Muscle layer of colon (tissue), 2 donors: ENCODE data around the gene DOCK11.
A peak's percentile ranks its signal among the peaks of the same experiment; 100 is the strongest.
"Not testable (repeated sequence)": the region's sequence is repeated elsewhere in the genome, so short reads cannot be mapped to it uniquely, and the experiment has no call there.

Experiments used
- H3K27ac ChIP-seq: one replicate; pipeline ENCODE4 v1.7.0; 2013; ENCODE audit warnings: low read depth, mild to moderate bottlenecking, low read length, moderate library complexity
- H3K27me3 ChIP-seq, 2 donors: one replicate each; pipeline ENCODE4 v1.7.0; 2013; ENCODE audit warnings: low read length in 2 of 2, mild to moderate bottlenecking in 2 of 2; ENCODE audit not compliant: insufficient read depth in 2 of 2, control insufficient read depth in 1 of 2
- H3K36me3 ChIP-seq: one replicate; pipeline ENCODE4 v1.7.0; 2013; ENCODE audit warnings: mild to moderate bottlenecking, low read length; ENCODE audit not compliant: insufficient read depth
- H3K4me1 ChIP-seq: one replicate; pipeline ENCODE4 v1.7.0; 2013; ENCODE audit warnings: mild to moderate bottlenecking, low read length; ENCODE audit not compliant: insufficient read depth
- H3K4me3 ChIP-seq, 2 donors: one replicate each; pipeline ENCODE4 v1.7.0; 2013; ENCODE audit warnings: low read length in 2 of 2, low read depth in 1 of 2, mild to moderate bottlenecking in 1 of 2, moderate library complexity in 1 of 2
- H3K9ac ChIP-seq: one replicate; pipeline ENCODE4 v1.7.0; 2013; ENCODE audit warnings: low read length
- H3K9me3 ChIP-seq: one replicate; pipeline ENCODE4 v1.7.0; 2013; ENCODE audit warnings: mild to moderate bottlenecking, low read length
- donor health status: abdominal sarcoma.
- donor health status: Adenocarcinoma of cecum.

The DOCK11 gene

DNA sequence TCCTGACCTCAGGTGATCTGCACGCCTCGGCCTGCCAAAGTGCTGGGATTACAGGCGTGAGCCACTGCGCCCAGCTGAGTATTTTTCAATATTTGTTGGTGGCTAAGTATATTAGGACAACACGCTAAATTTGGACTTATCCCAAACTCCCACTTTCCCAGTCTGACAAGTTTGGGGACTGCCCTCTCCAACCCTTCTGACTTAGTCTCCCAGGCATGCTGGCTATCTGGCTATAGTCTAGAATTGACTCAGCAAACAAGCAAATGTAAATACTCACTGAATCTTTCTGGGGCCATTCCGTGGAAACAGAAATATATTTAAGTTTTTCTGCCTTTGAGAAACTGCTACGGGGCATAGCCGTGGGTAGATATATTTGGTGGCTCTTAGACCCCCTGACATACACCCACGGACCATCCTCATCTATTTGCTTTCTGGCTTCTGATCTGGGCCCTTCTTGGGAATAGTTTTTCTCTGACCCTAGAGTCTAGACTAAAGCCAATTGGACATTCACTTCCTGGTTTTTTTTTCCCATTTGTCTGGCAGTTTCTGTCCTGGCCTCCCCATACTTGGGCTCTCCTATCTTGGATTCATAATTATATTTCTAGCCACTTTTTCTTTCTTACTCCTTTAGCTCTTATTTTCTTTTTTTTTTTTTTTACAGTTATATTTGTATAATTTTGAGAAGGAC is 11.3 kb upstream of the DOCK11 start:
- Histone ChIP-seq H3K27me3 (no peaks in the 10 kb centered on the region), H3K9me3 (no peaks in the 10 kb centered on the region), H3K4me1 (no peaks in the 10 kb centered on the region), H3K9ac (no peak overlapping the region), H3K36me3 (no peaks in the 10 kb centered on the region), H3K4me3 (no peak overlapping the region), H3K27ac (no peak overlapping the region)

GRCh38 chrX:118486693-118487092 is 8.9 kb upstream of the DOCK11 start:
- not testable (repeated sequence) for H3K4me3 ChIP-seq, H3K27ac ChIP-seq, H3K4me1 ChIP-seq, H3K36me3 ChIP-seq, H3K9me3 ChIP-seq, H3K9ac ChIP-seq, H3K27me3 ChIP-seq

DNA sequence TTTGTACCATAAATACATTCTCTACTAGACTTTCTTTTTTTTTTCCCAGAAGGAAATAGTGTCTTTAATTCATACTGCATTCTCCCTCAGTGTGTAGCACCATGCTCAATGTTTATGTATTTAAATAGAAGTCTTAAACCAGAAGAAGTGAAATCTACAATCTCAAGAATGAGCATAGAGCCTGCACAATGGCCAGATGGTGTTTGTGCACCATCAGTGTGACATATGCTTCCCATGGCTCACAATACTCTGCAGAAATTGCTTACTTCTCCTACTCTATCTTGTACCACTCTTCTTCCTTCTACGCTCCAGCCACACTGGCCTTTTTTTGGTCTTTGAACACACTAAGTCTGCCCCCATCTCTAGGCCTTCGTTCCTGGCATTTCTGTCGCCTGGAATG is 2.6 kb upstream of the DOCK11 start:
- H3K27me3 ChIP-seq: peaks cover 0 to 7% of the 10 kb centered on the region in 2 donors
- H3K4me3 ChIP-seq: no peak overlapping the region
- no peaks in the 10 kb centered on the region for H3K9me3 ChIP-seq
- H3K4me1 ChIP-seq: peaks cover 4% of the 10 kb centered on the region
- no peak overlapping the region for H3K9ac ChIP-seq
- no peak overlapping the region for H3K27ac ChIP-seq
- no peaks in the 10 kb centered on the region for H3K36me3 ChIP-seq

- Histone ChIP-seq H3K4me1 (peaks cover 4% of the 10 kb centered on the region), H3K9ac (no peak overlapping the region), H3K27ac (no peak overlapping the region), H3K4me3 (no peak overlapping the region), H3K36me3 (no peaks in the 10 kb centered on the region), H3K27me3 (peaks cover 0 to 7% of the 10 kb centered on the region in 2 donors), H3K9me3 (no peaks in the 10 kb centered on the region)
Measured at GRCh38 chrX:118493653-118494297, 1.8 kb upstream of the DOCK11 start.

- Histone ChIP-seq H3K36me3 (no peaks in the 10 kb centered on the region), H3K4me1 (peaks cover 4% of the 10 kb centered on the region), H3K27ac (peak overlapping the region; percentile 56), H3K9me3 (no peaks in the 10 kb centered on the region), H3K4me3 (peak overlapping the region; percentile 74 to 77), H3K9ac (peak overlapping the region; percentile 68), H3K27me3 (peaks cover 0 to 12% of the 10 kb centered on the region in 2 donors)
Measured at GRCh38 chrX:118495958-118496762, 545 bp downstream of the DOCK11 start.

GRCh38 chrX:118496763-118497079 is 1.1 kb downstream of the DOCK11 start:
- peak overlapping the region; percentile 74 to 77 for H3K4me3 ChIP-seq
- H3K27me3 ChIP-seq: peaks cover 0 to 12% of the 10 kb centered on the region in 2 donors
- H3K27ac ChIP-seq: peak overlapping the region; percentile 56
- no peaks in the 10 kb centered on the region for H3K9me3 ChIP-seq
- peak overlapping the region; percentile 68 for H3K9ac ChIP-seq
- H3K36me3 ChIP-seq: no peaks in the 10 kb centered on the region
- peaks cover 4% of the 10 kb centered on the region for H3K4me1 ChIP-seq

GRCh38 chrX:118497180-118497818 is 1.7 kb downstream of the DOCK11 start:
- H3K27me3 ChIP-seq: peaks cover 0 to 12% of the 10 kb centered on the region in 2 donors
- peak overlapping the region; percentile 68 for H3K9ac ChIP-seq

DNA sequence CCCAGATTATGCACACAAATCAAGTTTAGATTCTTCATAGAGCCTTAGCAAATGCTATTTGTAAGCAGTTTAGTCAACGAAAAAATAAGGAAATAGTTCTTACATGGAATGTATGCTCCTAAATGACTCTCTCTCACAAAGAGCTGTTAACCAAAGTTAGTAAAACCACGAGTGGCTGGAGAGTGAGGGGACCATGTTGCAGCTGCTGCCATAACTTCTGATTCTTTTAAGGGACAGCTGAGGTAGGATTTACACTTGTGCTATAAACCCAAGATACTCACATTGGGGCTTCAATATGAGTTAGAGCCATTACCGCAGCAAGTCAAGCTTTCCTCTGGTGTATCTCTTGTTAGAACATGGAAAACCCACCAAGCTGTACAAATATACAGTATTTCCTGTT is 2.7 kb downstream of the DOCK11 start:
- H3K4me1 ChIP-seq: peaks cover 13% of the 10 kb centered on the region
- peaks cover 0 to 12% of the 10 kb centered on the region in 2 donors for H3K27me3 ChIP-seq
- H3K27ac ChIP-seq: no peak overlapping the region
- no peaks in the 10 kb centered on the region for H3K9me3 ChIP-seq
- no peak overlapping the region for H3K4me3 ChIP-seq
- H3K9ac ChIP-seq: no peak overlapping the region
- no peaks in the 10 kb centered on the region for H3K36me3 ChIP-seq

More at GRCh38 chrX:118497180-118497818, 1.7 kb downstream of the DOCK11 start:
- no peaks in the 10 kb centered on the region for H3K36me3 ChIP-seq
- no peak overlapping the region for H3K27ac ChIP-seq
- no peaks in the 10 kb centered on the region for H3K9me3 ChIP-seq
- H3K4me3 ChIP-seq: peak overlapping the region in 1 of 2 donors; percentile 77
- peaks cover 7% of the 10 kb centered on the region for H3K4me1 ChIP-seq

GRCh38 chrX:118498755-118499154 is 3.1 kb downstream of the DOCK11 start:
- Histone ChIP-seq H3K4me1 (peaks cover 16% of the 10 kb centered on the region), H3K4me3 (no peak overlapping the region), H3K36me3 (no peaks in the 10 kb centered on the region), H3K9ac (no peak overlapping the region), H3K9me3 (no peaks in the 10 kb centered on the region), H3K27ac (no peak overlapping the region), H3K27me3 (peaks cover 0 to 11% of the 10 kb centered on the region in 2 donors)

- Histone ChIP-seq H3K9me3 (no peaks in the 10 kb centered on the region), H3K27me3 (peaks cover 0 to 5% of the 10 kb centered on the region in 2 donors), H3K9ac (no peak overlapping the region), H3K4me3 (no peak overlapping the region), H3K27ac (no peak overlapping the region), H3K4me1 (peaks cover 16% of the 10 kb centered on the region), H3K36me3 (no peaks in the 10 kb centered on the region)
Measured at GRCh38 chrX:118499295-118499694, 3.7 kb downstream of the DOCK11 start.

GRCh38 chrX:118502161-118502789 is 6.7 kb downstream of the DOCK11 start:
- Histone ChIP-seq H3K27ac (no peak overlapping the region), H3K9ac (no peak overlapping the region), H3K36me3 (no peaks in the 10 kb centered on the region), H3K9me3 (no peaks in the 10 kb centered on the region), H3K27me3 (peaks cover 0 to 4% of the 10 kb centered on the region in 2 donors), H3K4me1 (peaks cover 16% of the 10 kb centered on the region), H3K4me3 (no peak overlapping the region)
